ACC112 (cell line): ENCODE measurements around the gene HSF5.

Experiments
- H2AFZ ChIP-seq: fragments of 200-600 bp; sonication (generic); one replicate; pipeline ENCODE4 v1.6.0; 2017; ENCODE audit warnings: antibody characterized with exemption, low read length; ENCODE audit not compliant: unreplicated experiment
- H3K27ac ChIP-seq: fragments of 200-600 bp; sonication (generic); 2 replicates; pipeline ENCODE4 v1.5.1; 2014; ENCODE audit warnings: low read depth, mild to moderate bottlenecking, antibody characterized with exemption, low read length, moderate library complexity
- H3K27me3 ChIP-seq: fragments of 200-600 bp; sonication (generic); 2 replicates; pipeline ENCODE4 v1.6.1; 2014; ENCODE audit warnings: mild to moderate bottlenecking, antibody characterized with exemption, low read length, moderate library complexity, mixed read lengths; ENCODE audit not compliant: insufficient read depth
- H3K36me3 ChIP-seq: fragments of 200-600 bp; sonication (generic); 2 replicates; pipeline ENCODE4 v1.6.1; 2016; ENCODE audit warnings: mild to moderate bottlenecking, antibody characterized with exemption, low read length, moderate library complexity, mixed read lengths; ENCODE audit not compliant: insufficient read depth
- H3K4me1 ChIP-seq: fragments of 200-600 bp; sonication (generic); one replicate; pipeline ENCODE4 v1.6.1; 2016; ENCODE audit warnings: low read length, mixed read lengths; ENCODE audit not compliant: insufficient read depth, unreplicated experiment, control insufficient read depth
- H3K4me3 ChIP-seq: fragments of 200-600 bp; sonication (generic); 2 replicates; pipeline ENCODE4 v1.5.1; 2014; ENCODE audit warnings: mild to moderate bottlenecking, low read depth, low read length
- H3K79me2 ChIP-seq: fragments of 200-600 bp; sonication (generic); one replicate; pipeline ENCODE4 v1.6.0; 2016; ENCODE audit warnings: low read length; ENCODE audit not compliant: control insufficient read depth, unreplicated experiment, insufficient read depth

Gene HSF5

DNA sequence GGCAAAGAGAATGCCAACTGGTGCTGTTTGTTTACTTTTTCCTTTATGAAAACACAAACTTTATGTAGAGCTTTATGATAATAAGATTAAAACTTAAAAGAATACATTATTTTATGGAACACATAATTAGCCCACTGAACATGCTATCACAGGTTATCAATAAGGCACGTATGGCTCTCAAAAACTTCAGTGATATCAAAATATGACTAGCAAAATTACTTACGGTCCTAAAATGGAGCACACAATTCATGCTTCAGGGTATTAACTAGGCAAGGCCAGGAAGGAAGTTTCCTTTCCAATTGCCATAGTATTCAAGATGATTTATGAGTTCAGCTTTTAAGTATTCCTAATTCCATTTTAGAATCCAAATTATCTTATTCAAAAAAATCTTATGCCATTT, 74.5 kb downstream of the HSF5 start:
- Histone ChIP-seq H2AFZ (no peak overlapping the region), H3K79me2 (no peaks in the 10 kb centered on the region), H3K4me3 (no peak overlapping the region)

DNA sequence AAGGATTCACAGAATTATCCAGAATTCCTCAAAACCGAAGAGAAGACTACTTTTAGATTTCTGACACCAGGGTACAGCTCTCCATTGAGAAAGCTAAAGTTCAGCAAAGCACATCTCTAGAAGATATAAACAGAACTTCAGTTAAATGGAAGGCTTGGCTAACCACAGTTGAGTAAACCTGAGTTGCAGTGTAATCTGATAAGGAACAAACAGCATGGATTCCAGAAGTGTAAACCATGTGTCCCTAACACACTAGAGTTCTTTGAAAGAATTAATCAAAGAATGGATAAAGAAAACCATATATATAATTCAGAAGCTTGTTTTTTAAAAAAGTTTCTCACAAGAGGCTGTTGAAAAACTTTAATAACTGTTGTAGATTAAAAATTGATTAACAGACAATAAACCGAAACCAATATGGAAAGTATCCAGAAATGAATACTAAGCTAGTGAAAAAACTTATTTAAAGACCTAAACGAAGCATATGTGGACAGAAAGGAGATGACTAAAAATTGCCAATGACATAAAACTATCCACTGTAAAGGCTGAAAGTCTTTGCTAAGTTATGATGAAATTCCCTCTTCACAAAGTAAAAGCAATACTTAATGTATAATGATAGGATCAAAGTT, 75.1 kb downstream of the HSF5 start:
- Histone ChIP-seq H3K4me1 (peaks cover 3% of the 10 kb centered on the region), H3K27me3 (peaks cover 84% of the 10 kb centered on the region), H3K27ac (no peak overlapping the region), H3K4me3 (no peak overlapping the region), H3K36me3 (no peaks in the 10 kb centered on the region), H2AFZ (no peak overlapping the region), H3K79me2 (no peaks in the 10 kb centered on the region)

More for the DNA sequence above, 74.5 kb downstream of the HSF5 start:
- H3K27me3 ChIP-seq, result peaks cover 83% of the 10 kb centered on the region
- H3K36me3 ChIP-seq, result no peaks in the 10 kb centered on the region
- H3K27ac ChIP-seq, result no peak overlapping the region
- H3K4me1 ChIP-seq, result peaks cover 3% of the 10 kb centered on the region

DNA sequence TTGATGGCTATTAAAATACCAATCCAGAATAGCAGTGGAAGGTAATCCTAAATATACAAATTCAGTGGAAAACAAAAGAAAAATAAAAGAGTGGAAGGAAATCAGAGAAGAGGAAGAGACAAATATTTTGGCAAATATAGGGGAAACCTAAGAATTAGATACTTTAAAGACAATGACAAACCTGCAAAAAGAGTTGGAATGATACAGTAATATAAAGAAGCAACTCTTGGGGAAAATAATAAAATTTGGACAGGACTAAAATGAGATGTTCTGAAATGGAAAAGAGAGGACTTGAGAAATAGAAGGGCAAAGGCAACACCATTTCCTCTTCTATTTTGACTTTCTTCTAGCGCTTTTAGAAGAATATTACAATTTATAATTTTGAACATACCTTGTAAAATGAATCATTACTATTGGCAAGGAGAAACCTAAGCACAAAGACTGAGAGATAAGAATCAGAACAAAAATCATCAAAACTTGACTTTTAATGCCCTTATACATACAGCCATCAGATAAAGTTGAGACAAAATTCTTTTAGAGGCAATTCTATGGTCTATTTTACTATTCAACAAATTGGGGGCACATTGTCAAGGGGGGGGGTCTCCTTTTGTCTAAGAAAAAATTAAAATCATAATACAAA, 76.0 kb downstream of the HSF5 start:
- no peak overlapping the region for H3K4me3 ChIP-seq
- peaks cover 91% of the 10 kb centered on the region for H3K27me3 ChIP-seq
- H3K27ac ChIP-seq, result no peak overlapping the region
- H3K36me3 ChIP-seq, result no peaks in the 10 kb centered on the region
- H3K4me1 ChIP-seq, result peaks cover 2% of the 10 kb centered on the region
- H2AFZ ChIP-seq, result no peak overlapping the region
- no peaks in the 10 kb centered on the region for H3K79me2 ChIP-seq

DNA sequence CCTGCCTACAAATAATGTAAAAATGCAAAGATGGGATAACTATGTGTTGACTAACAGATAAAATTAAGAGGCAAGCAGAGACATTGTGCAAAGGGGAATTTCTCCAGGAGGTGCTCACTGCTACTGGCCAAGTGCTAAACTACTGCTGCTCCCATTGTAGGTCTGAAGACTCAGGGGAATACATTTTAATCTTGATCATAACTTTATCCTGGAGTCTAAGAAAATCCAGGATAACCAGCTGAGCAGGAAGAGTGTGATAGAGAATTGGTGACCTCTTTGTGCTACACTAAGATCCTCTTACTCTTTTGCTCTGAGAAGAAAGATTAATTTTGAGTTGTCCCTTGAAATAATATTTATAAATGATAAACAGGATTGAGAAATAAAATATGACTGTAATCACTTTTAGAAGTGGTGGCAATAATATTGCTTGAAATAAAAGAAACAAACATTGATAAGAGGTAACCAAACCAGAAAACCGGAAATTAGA, 76.8 kb downstream of the HSF5 start:
- Histone ChIP-seq H3K4me3 (no peak overlapping the region), H3K79me2 (no peaks in the 10 kb centered on the region), H3K36me3 (no peaks in the 10 kb centered on the region), H3K27me3 (peaks cover 87% of the 10 kb centered on the region), H2AFZ (no peak overlapping the region), H3K27ac (no peak overlapping the region), H3K4me1 (no peaks in the 10 kb centered on the region)

DNA sequence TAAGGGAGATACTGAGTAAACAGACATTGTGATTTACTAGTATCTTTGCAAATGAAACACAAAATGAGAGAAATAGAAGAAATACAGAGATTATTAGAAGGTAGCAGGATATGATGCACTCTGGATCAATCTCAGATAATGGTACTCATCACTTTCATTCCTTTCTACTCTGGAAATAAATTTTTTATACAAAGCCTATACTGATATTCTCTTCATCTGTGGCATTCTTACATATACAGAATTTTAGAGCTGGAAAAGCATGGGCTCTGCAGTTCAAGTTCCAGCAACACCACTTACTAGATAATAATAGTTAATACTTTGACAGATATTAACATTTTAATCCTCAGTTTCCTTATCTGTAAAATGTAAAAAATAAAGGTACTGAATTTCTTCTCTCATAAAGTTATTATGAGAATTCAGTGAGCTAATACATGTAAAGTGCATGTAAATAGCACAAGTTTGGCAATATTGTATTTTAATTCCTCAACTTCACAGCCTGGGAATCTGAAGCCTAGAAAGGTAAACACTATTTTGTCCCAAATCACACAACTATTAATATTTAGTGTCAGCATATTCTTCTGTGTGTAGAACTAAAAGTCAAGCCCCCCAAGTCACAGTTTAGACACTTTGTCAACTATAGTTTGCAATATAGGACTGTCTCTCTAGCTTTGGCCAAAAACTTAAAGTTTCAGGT, 77.3 kb downstream of the HSF5 start:
- Histone ChIP-seq H3K27ac (no peak overlapping the region), H2AFZ (no peak overlapping the region), H3K36me3 (no peaks in the 10 kb centered on the region), H3K4me1 (no peaks in the 10 kb centered on the region), H3K4me3 (no peak overlapping the region), H3K27me3 (peaks cover 90% of the 10 kb centered on the region), H3K79me2 (no peaks in the 10 kb centered on the region)

DNA sequence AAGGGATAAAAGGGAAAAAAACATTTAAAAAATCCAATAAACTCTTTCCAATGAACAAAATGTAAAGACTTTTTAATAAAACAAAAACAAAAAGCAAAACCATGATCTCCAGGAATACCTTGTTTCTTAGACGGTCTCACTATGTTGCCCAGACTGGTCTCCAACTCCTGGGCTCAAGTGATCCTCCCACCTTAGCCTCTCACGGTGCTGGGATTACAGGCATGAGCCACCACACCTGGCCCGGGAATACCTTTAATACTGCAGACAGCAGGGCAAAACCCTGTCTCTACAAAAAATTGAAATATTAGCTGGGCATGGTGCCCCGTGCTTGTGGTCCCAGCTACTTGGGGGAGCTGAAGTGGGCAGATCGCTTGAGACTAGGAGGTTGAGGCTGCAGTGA, 78.8 kb downstream of the HSF5 start:
- Histone ChIP-seq H3K27ac (no peak overlapping the region), H3K4me3 (no peak overlapping the region), H3K36me3 (no peaks in the 10 kb centered on the region), H3K27me3 (peaks cover 85% of the 10 kb centered on the region), H3K4me1 (no peaks in the 10 kb centered on the region), H2AFZ (no peak overlapping the region), H3K79me2 (no peaks in the 10 kb centered on the region)

DNA sequence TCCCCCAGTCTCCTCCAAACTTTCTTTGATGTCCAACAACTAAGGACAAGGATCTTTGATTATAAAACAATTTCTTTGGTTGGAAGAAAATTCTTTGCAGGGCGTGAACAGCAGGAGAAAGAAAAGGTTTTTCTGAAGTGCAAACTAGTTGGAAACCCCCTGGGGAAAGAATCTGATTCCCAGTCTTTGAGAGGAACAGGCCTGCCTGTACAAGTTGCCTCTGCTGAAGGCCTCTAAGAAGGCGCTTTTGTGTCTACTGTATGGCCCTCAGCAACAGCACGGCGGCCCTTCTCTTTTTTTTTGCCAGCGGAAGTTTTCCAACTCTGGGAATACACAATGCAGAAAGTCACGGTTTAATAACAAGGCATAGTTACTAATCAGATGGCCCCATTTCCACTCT, 84.9 kb downstream of the HSF5 start:
- Histone ChIP-seq H3K36me3 (no peaks in the 10 kb centered on the region), H3K27me3 (peaks cover 85% of the 10 kb centered on the region), H3K4me3 (no peak overlapping the region), H3K4me1 (peaks cover 4% of the 10 kb centered on the region), H3K79me2 (no peaks in the 10 kb centered on the region), H3K27ac (no peak overlapping the region), H2AFZ (no peak overlapping the region)

DNA sequence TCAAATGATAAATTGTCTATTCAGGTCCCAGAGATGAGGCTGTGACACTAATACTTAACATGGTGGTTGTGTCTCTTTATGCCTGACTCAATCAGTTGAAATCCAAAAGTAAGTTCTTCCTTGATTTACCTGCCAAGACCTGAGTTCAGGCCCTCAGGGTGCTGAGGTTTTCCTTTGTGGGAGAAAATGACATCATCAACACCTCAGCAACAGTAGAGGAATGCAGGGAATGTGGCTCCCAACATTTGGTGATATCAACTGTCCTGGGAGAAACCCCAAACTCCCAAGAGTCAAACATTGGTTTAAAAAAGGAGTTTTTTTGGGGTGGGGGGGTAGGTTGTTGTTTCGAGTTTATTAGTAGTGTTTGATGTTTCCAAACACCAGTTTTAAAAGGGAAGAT, 85.5 kb downstream of the HSF5 start:
- peaks cover 4% of the 10 kb centered on the region for H3K4me1 ChIP-seq
- no peaks in the 10 kb centered on the region for H3K36me3 ChIP-seq
- no peak overlapping the region for H3K27ac ChIP-seq
- peaks cover 85% of the 10 kb centered on the region for H3K27me3 ChIP-seq
- H3K4me3 ChIP-seq, result no peak overlapping the region
- no peak overlapping the region for H2AFZ ChIP-seq
- H3K79me2 ChIP-seq, result no peaks in the 10 kb centered on the region

DNA sequence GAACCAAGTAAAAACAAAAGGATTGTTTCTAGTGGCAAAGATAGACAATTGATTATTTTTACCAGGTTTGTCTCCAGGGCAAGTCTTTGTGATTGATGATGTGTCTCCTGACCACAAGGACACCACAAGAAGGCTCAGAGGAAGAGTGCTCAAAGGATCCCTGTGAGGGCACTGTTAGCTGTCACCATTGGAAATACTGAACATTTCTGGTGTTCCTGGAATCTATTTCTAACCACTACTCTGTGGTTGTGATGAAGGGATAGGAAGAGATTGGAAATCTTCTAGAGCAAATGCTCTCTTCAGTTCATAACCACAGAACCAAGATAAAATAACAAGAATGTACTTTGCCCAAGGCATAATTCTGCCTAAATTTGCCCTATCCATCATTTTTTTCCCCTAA, 86.2 kb downstream of the HSF5 start:
- Histone ChIP-seq H2AFZ (no peak overlapping the region), H3K4me1 (peaks cover 4% of the 10 kb centered on the region), H3K79me2 (no peaks in the 10 kb centered on the region), H3K27ac (no peak overlapping the region), H3K36me3 (no peaks in the 10 kb centered on the region), H3K4me3 (no peak overlapping the region), H3K27me3 (peaks cover 84% of the 10 kb centered on the region)

DNA sequence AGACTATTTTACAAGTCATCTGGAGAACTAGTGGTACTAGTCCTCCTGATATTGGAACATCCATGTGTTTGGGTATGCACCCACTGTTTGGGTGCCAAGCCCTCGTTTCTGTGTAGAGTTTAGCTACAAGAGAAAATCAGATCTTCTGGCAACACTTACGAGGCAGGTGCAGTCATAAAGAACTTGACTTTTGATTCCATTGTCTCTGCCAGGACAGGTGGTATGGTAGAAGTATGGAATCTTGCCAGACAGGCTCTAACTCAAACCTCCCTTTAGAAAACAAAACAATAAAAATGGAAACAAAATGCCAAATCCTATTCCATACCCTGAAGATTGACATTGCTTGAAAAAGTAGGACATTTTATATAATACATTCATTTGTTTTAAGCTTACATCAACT, 86.9 kb downstream of the HSF5 start:
- no peaks in the 10 kb centered on the region for H3K36me3 ChIP-seq
- H2AFZ ChIP-seq, result no peak overlapping the region
- H3K27ac ChIP-seq, result no peak overlapping the region
- peaks cover 4% of the 10 kb centered on the region for H3K4me1 ChIP-seq
- H3K27me3 ChIP-seq, result peaks cover 88% of the 10 kb centered on the region
- H3K4me3 ChIP-seq, result no peak overlapping the region
- no peaks in the 10 kb centered on the region for H3K79me2 ChIP-seq

DNA sequence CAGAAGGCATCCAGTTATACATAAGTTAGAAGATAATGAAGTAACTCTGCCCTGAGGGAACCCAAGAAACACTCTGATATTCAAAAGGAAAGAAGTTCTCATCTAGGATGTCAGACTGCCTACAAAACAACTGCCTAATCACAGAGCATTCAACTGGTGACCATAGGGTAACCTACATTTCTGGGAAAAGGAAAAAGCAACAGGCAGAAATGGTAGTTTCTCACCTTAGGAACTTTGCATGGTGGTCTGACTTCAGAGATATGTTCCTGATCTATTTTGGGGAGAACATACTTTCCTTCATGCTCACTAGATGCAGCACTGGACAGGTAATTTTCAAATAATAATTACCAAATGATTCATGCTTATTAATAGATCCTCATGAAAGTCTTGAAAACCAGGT, 87.4 kb downstream of the HSF5 start:
- H2AFZ ChIP-seq, result no peak overlapping the region
- no peaks in the 10 kb centered on the region for H3K79me2 ChIP-seq
- no peaks in the 10 kb centered on the region for H3K36me3 ChIP-seq
- peaks cover 88% of the 10 kb centered on the region for H3K27me3 ChIP-seq
- peaks cover 4% of the 10 kb centered on the region for H3K4me1 ChIP-seq
- H3K27ac ChIP-seq, result no peak overlapping the region
- no peak overlapping the region for H3K4me3 ChIP-seq
